Measurements from ENCODE around the gene CHMP5.

DNA sequence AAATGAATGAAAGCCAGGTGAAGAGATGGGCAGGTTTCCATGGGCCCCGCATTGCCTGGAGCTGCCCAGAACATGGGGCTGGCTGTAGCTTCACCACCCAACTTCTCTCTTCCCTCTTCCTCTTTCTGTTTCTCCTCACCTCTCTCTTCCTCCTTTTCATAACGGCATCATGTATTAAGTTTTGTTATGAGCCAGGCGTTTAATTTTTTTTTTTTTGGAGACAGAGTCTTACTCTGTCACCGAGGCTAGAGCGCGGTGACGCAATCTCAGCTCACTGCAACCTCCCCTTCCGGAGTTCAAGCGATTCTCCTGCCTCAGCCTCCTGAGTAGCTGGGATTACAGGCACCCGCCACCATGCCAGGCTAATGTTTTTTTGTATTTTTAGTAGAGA, 37.8 kb upstream of the CHMP5 start:
- TF ChIP-seq, protein P1, sequence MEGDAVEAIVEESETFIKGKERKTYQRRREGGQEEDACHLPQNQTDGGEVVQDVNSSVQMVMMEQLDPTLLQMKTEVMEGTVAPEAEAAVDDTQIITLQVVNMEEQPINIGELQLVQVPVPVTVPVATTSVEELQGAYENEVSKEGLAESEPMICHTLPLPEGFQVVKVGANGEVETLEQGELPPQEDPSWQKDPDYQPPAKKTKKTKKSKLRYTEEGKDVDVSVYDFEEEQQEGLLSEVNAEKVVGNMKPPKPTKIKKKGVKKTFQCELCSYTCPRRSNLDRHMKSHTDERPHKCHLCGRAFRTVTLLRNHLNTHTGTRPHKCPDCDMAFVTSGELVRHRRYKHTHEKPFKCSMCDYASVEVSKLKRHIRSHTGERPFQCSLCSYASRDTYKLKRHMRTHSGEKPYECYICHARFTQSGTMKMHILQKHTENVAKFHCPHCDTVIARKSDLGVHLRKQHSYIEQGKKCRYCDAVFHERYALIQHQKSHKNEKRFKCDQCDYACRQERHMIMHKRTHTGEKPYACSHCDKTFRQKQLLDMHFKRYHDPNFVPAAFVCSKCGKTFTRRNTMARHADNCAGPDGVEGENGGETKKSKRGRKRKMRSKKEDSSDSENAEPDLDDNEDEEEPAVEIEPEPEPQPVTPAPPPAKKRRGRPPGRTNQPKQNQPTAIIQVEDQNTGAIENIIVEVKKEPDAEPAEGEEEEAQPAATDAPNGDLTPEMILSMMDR (IDR thresholded peaks at IDR 0.05): no peak
- no peak for TF ChIP-seq POLR2A (IDR thresholded peaks at IDR 0.05; ENCODE audit: low read depth)

Data from esophagus muscularis mucosa (tissue), 3 donors.